ENCODE measurements around the gene RPS3.
A peak's percentile ranks its signal among the peaks of the same experiment; 100 is the strongest.

Gene RPS3

GRCh38 chr11:75380716-75381420 is 18.4 kb upstream of the RPS3 start:
- no peak overlapping the region for H3K27ac ChIP-seq (ENCODE audit: low read depth, low read length, severe bottlenecking)
- no peaks in the 10 kb centered on the region for H3K36me3 ChIP-seq (ENCODE audit: control insufficient read depth, insufficient read depth, low read length)
- H3K9me3 ChIP-seq (ENCODE audit: control insufficient read depth, low read length) = no peaks in the 10 kb centered on the region
- WGBS, 2 experiments (ENCODE audit: insufficient coverage in 2 of 2) = 89 to 92% methylated on average over 4 to 5 of the region's 7 CpGs
- no peak overlapping the region for H3K4me3 ChIP-seq (ENCODE audit: extremely low read depth, insufficient read depth, low read length, poor library complexity, severe bottlenecking)
- H3K4me1 ChIP-seq (ENCODE audit: control insufficient read depth, insufficient read depth, low read length, poor library complexity, severe bottlenecking) = peaks cover 10% of the 10 kb centered on the region

- no peaks in the 10 kb centered on the region for H3K36me3 ChIP-seq (ENCODE audit: control insufficient read depth, insufficient read depth, low read length)
- H3K4me3 ChIP-seq (ENCODE audit: extremely low read depth, insufficient read depth, low read length, poor library complexity, severe bottlenecking) = no peak overlapping the region
- H3K4me1 ChIP-seq (ENCODE audit: control insufficient read depth, insufficient read depth, low read length, poor library complexity, severe bottlenecking) = peaks cover 16% of the 10 kb centered on the region
- no peaks in the 10 kb centered on the region for H3K9me3 ChIP-seq (ENCODE audit: control insufficient read depth, low read length)
- H3K27ac ChIP-seq (ENCODE audit: low read depth, low read length, severe bottlenecking) = no peak overlapping the region
- 29 to 50% methylated on average over 2 to 3 of the region's 3 CpGs for WGBS, 2 experiments (ENCODE audit: insufficient coverage in 2 of 2)
Observed at GRCh38 chr11:75383246-75383645, 16.1 kb upstream of the RPS3 start.

GRCh38 chr11:75384438-75385080 is 14.8 kb upstream of the RPS3 start:
- peaks cover 16% of the 10 kb centered on the region for H3K4me1 ChIP-seq (ENCODE audit: control insufficient read depth, insufficient read depth, low read length, poor library complexity, severe bottlenecking)
- no peaks in the 10 kb centered on the region for H3K9me3 ChIP-seq (ENCODE audit: control insufficient read depth, low read length)
- WGBS, 2 experiments (ENCODE audit: insufficient coverage in 2 of 2) = 26 to 40% methylated on average over 16 to 18 of the region's 24 CpGs
- no peak overlapping the region for H3K27ac ChIP-seq (ENCODE audit: low read depth, low read length, severe bottlenecking)
- H3K36me3 ChIP-seq (ENCODE audit: control insufficient read depth, insufficient read depth, low read length) = no peaks in the 10 kb centered on the region
- H3K4me3 ChIP-seq (ENCODE audit: extremely low read depth, insufficient read depth, low read length, poor library complexity, severe bottlenecking) = no peak overlapping the region

- 47 to 80% methylated on average over 1 to 2 of the region's 3 CpGs for WGBS, 2 experiments (ENCODE audit: insufficient coverage in 2 of 2)
- Histone ChIP-seq H3K4me1 (ENCODE audit: control insufficient read depth, insufficient read depth, low read length, poor library complexity, severe bottlenecking) (peaks cover 11% of the 10 kb centered on the region), H3K27ac (ENCODE audit: low read depth, low read length, severe bottlenecking) (peak overlapping the region; percentile 86), H3K4me3 (ENCODE audit: extremely low read depth, insufficient read depth, low read length, poor library complexity, severe bottlenecking) (no peak overlapping the region), H3K9me3 (ENCODE audit: control insufficient read depth, low read length) (no peaks in the 10 kb centered on the region), H3K36me3 (ENCODE audit: control insufficient read depth, insufficient read depth, low read length) (no peaks in the 10 kb centered on the region)
Observed at GRCh38 chr11:75386942-75387630, 12.2 kb upstream of the RPS3 start.

- 100% methylated on average over 2 of the region's 3 CpGs; no CpG with 5 or more reads in 1 of the 2 experiments for WGBS, 2 experiments (ENCODE audit: insufficient coverage in 2 of 2)
- Histone ChIP-seq H3K9me3 (ENCODE audit: control insufficient read depth, low read length) (no peaks in the 10 kb centered on the region), H3K27ac (ENCODE audit: low read depth, low read length, severe bottlenecking) (peak overlapping the region; percentile 86), H3K36me3 (ENCODE audit: control insufficient read depth, insufficient read depth, low read length) (no peaks in the 10 kb centered on the region), H3K4me1 (ENCODE audit: control insufficient read depth, insufficient read depth, low read length, poor library complexity, severe bottlenecking) (peaks cover 11% of the 10 kb centered on the region), H3K4me3 (ENCODE audit: extremely low read depth, insufficient read depth, low read length, poor library complexity, severe bottlenecking) (no peak overlapping the region)
Observed at GRCh38 chr11:75387736-75388294, 11.5 kb upstream of the RPS3 start.

GRCh38 chr11:75388386-75389275 is 10.7 kb upstream of the RPS3 start:
- no peaks in the 10 kb centered on the region for H3K36me3 ChIP-seq (ENCODE audit: control insufficient read depth, insufficient read depth, low read length)
- peak overlapping the region; percentile 36 for H3K27ac ChIP-seq (ENCODE audit: low read depth, low read length, severe bottlenecking)
- H3K4me1 ChIP-seq (ENCODE audit: control insufficient read depth, insufficient read depth, low read length, poor library complexity, severe bottlenecking) = peaks cover 6% of the 10 kb centered on the region
- H3K4me3 ChIP-seq (ENCODE audit: extremely low read depth, insufficient read depth, low read length, poor library complexity, severe bottlenecking) = no peak overlapping the region
- H3K9me3 ChIP-seq (ENCODE audit: control insufficient read depth, low read length) = no peaks in the 10 kb centered on the region
- 31 to 33% methylated on average over 8 of the region's 9 CpGs for WGBS, 2 experiments (ENCODE audit: insufficient coverage in 2 of 2)

- Histone ChIP-seq H3K4me3 (ENCODE audit: extremely low read depth, insufficient read depth, low read length, poor library complexity, severe bottlenecking) (no peak overlapping the region), H3K4me1 (ENCODE audit: control insufficient read depth, insufficient read depth, low read length, poor library complexity, severe bottlenecking) (peaks cover 6% of the 10 kb centered on the region), H3K36me3 (ENCODE audit: control insufficient read depth, insufficient read depth, low read length) (no peaks in the 10 kb centered on the region), H3K9me3 (ENCODE audit: control insufficient read depth, low read length) (no peaks in the 10 kb centered on the region), H3K27ac (ENCODE audit: low read depth, low read length, severe bottlenecking) (no peak overlapping the region)
- WGBS, 2 experiments (ENCODE audit: insufficient coverage in 2 of 2) = 93% methylated on average over 8 to 10 of the region's 11 CpGs
Observed at GRCh38 chr11:75389276-75389605, 10.1 kb upstream of the RPS3 start.

GRCh38 chr11:75389925-75390324 is 9.4 kb upstream of the RPS3 start:
- 94 to 99% methylated on average over 7 of the region's 7 CpGs for WGBS, 2 experiments (ENCODE audit: insufficient coverage in 2 of 2)
- H3K27ac ChIP-seq (ENCODE audit: low read depth, low read length, severe bottlenecking) = no peak overlapping the region
- peaks cover 6% of the 10 kb centered on the region for H3K4me1 ChIP-seq (ENCODE audit: control insufficient read depth, insufficient read depth, low read length, poor library complexity, severe bottlenecking)
- no peaks in the 10 kb centered on the region for H3K36me3 ChIP-seq (ENCODE audit: control insufficient read depth, insufficient read depth, low read length)
- H3K9me3 ChIP-seq (ENCODE audit: control insufficient read depth, low read length) = no peaks in the 10 kb centered on the region
- no peak overlapping the region for H3K4me3 ChIP-seq (ENCODE audit: extremely low read depth, insufficient read depth, low read length, poor library complexity, severe bottlenecking)

GRCh38 chr11:75394085-75394840 is 5.1 kb upstream of the RPS3 start:
- 73 to 80% methylated on average over 6 to 8 of the region's 8 CpGs for WGBS, 2 experiments (ENCODE audit: insufficient coverage in 2 of 2)
- Histone ChIP-seq H3K36me3 (ENCODE audit: control insufficient read depth, insufficient read depth, low read length) (no peaks in the 10 kb centered on the region), H3K27ac (ENCODE audit: low read depth, low read length, severe bottlenecking) (no peak overlapping the region), H3K4me1 (ENCODE audit: control insufficient read depth, insufficient read depth, low read length, poor library complexity, severe bottlenecking) (no peaks in the 10 kb centered on the region), H3K9me3 (ENCODE audit: control insufficient read depth, low read length) (no peaks in the 10 kb centered on the region), H3K4me3 (ENCODE audit: extremely low read depth, insufficient read depth, low read length, poor library complexity, severe bottlenecking) (no peak overlapping the region)

Data from mesodermal cell (in vitro differentiated cells).